ENCODE measurements around the gene ZNF362.
A peak's percentile ranks its signal among the peaks of the same experiment; 100 is the strongest.

Gene ZNF362

DNA sequence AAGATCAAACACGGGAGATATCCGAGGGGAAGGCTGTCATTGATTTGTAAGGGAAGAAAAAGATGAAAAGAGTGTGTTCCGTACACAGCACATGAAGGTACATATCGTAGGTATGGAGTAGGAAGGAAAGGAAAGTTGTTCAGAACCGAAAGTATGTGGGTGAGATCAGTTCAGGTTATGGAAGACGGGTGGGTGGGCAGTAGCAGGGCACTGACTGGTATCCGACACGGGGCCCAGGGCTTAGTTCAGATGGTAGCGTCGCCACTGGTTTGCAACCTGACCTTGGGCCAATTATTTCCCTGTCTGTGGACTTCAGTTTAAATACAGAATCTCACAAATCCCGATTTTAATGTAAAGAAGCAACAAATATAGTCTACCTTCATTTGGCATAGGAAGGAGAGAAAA is 92.4 kb downstream of the ZNF362 start:
- peak; percentile 35 for DNase-seq

DNA sequence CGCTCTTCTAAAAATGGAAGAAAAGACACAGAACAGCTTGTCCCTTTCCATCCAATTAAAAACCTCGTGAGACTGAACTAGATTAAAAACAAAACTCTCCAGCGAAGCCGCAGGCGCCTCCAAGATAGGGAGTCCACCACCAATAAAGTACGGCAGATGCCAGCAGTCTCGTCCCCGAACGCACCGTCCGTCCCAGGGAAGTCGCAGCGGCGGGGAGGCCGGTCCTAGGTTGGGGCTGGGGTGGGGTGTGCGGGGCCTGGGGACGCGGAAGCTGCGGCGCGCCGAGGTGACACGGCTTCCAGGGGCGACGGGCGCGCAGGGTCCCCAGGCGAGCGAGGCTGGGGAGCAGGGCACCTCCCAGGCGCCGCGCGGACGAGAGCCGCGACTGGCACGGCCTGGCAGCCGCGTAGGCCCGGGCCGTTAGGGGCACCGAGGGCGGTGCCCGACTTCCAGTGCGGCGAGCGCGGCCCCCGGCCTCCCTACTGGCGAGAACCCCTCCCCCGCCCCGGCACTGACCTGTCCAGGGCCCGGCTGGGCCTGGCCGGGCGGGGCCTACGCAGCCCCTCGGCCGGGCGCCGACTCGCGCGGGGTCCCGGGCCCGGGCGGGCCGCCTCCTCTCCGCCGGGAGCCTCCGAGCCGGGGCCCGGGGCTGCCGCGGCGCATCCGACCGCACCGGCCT is 92.9 kb downstream of the ZNF362 start:
- DNase-seq: peak; percentile 63

- DNase-seq: peak; percentile 87
Measured at GRCh38 chr1:33349778-33350610, 93.7 kb downstream of the ZNF362 start.

Measured in activated CD4-positive, alpha-beta T cell treated with anti-CD3 and anti-CD28 coated beads, Interleukin-10, Interleukin-2, amounts not matched to agents 100 ng/mL and 50 ng/mL, durations not matched to agents 16 hours and 8 hours (primary cell).